ENCODE data around the gene ZFHX3. TPM values are rescaled to one million over a fixed set of nuclear protein-coding genes. Genes with fewer than 3 reads are reported as not detected.

The ZFHX3 gene
- total RNA-seq, 1 donor from 2014 or later: 34.8 TPM

- H3K27me3 ChIP-seq: no peaks in the 10 kb centered on the region
- peaks cover 17 to 25% of the 10 kb centered on the region in 2 donors for H3K36me3 ChIP-seq
- no peak for DNase-seq (ENCODE audit: low spot score in 2 of 2)
- H3K27ac ChIP-seq: no peak overlapping the region
- intact Hi-C loops (cut with DNase I): no loop called here
- no peaks in the 10 kb centered on the region for H3K9me3 ChIP-seq
- no peak overlapping the region for H3K4me3 ChIP-seq
- H3K4me1 ChIP-seq: peaks cover 0 to 16% of the 10 kb centered on the region in 2 donors
- TF ChIP-seq CTCF (IDR thresholded peaks at IDR 0.05): no peak
Observed at GRCh38 chr16:72814226-72814625, 233.7 kb downstream of the ZFHX3 start.

- intact Hi-C loops (cut with DNase I): no loop called here
- peaks cover 0 to 9% of the 10 kb centered on the region in 2 donors for H3K4me1 ChIP-seq
- peaks cover 22 to 34% of the 10 kb centered on the region in 2 donors for H3K36me3 ChIP-seq
- no peaks in the 10 kb centered on the region for H3K27me3 ChIP-seq
- H3K4me3 ChIP-seq: no peak overlapping the region
- no peaks in the 10 kb centered on the region for H3K9me3 ChIP-seq
- TF ChIP-seq CTCF (IDR thresholded peaks at IDR 0.05): no peak
- peak overlapping the region in 1 of 2 donors; percentile 17 for H3K27ac ChIP-seq
- no peak for DNase-seq (ENCODE audit: low spot score in 2 of 2)
Observed at GRCh38 chr16:72812672-72813071, 235.3 kb downstream of the ZFHX3 start.

GRCh38 chr16:72811876-72812275, 236.1 kb downstream of the ZFHX3 start:
- Histone ChIP-seq H3K27me3 (no peaks in the 10 kb centered on the region), H3K4me1 (peaks cover 0 to 9% of the 10 kb centered on the region in 2 donors), H3K36me3 (peaks cover 26 to 39% of the 10 kb centered on the region in 2 donors), H3K4me3 (no peak overlapping the region), H3K9me3 (no peaks in the 10 kb centered on the region), H3K27ac (peak overlapping the region in 1 of 2 donors; percentile 17)
- intact Hi-C loops (cut with DNase I): no loop called here
- TF ChIP-seq CTCF (IDR thresholded peaks at IDR 0.05): no peak
- no peak for DNase-seq (ENCODE audit: low spot score in 2 of 2)

- DNase-seq (ENCODE audit: low spot score in 2 of 2): no peak
- H3K4me1 ChIP-seq: peaks cover 0 to 9% of the 10 kb centered on the region in 2 donors
- H3K36me3 ChIP-seq: peaks cover 26 to 39% of the 10 kb centered on the region in 2 donors
- H3K9me3 ChIP-seq: no peaks in the 10 kb centered on the region
- H3K4me3 ChIP-seq: no peak overlapping the region
- TF ChIP-seq CTCF (IDR thresholded peaks at IDR 0.05): no peak
- no peaks in the 10 kb centered on the region for H3K27me3 ChIP-seq
- intact Hi-C loops (cut with DNase I): no loop called here
- no peak overlapping the region for H3K27ac ChIP-seq
Observed at GRCh38 chr16:72811188-72811720, 236.7 kb downstream of the ZFHX3 start.

GRCh38 chr16:72810480-72810879, 237.4 kb downstream of the ZFHX3 start:
- Histone ChIP-seq H3K27me3 (no peaks in the 10 kb centered on the region), H3K27ac (no peak overlapping the region), H3K4me3 (no peak overlapping the region), H3K36me3 (peaks cover 26 to 39% of the 10 kb centered on the region in 2 donors), H3K9me3 (no peaks in the 10 kb centered on the region), H3K4me1 (peaks cover 0 to 9% of the 10 kb centered on the region in 2 donors)
- no peak for DNase-seq (ENCODE audit: low spot score in 2 of 2)
- TF ChIP-seq CTCF (IDR thresholded peaks at IDR 0.05): no peak
- intact Hi-C loops (cut with DNase I): no loop called here

- Histone ChIP-seq H3K27me3 (no peaks in the 10 kb centered on the region), H3K27ac (no peak overlapping the region), H3K9me3 (no peaks in the 10 kb centered on the region), H3K36me3 (peaks cover 26 to 39% of the 10 kb centered on the region in 2 donors), H3K4me3 (no peak overlapping the region), H3K4me1 (peaks cover 0 to 9% of the 10 kb centered on the region in 2 donors)
- no peak for DNase-seq (ENCODE audit: low spot score in 2 of 2)
- intact Hi-C loops (cut with DNase I): no loop called here
- no peak for TF ChIP-seq CTCF (IDR thresholded peaks at IDR 0.05)
Observed at GRCh38 chr16:72809446-72809845, 238.5 kb downstream of the ZFHX3 start.
